AG09309 (cell line): ENCODE measurements around the gene CORO1C.

Experiments used
- DNase-seq: peaks from one replicate; pipeline ENCODE4 v3.0.0-alpha.2; 2010; ENCODE audit warnings: low read depth
- H3K4me3 ChIP-seq: 2 replicates; pipeline ENCODE4 v1.5.1; 2011; ENCODE audit warnings: mild to moderate bottlenecking, low read depth, low read length, moderate library complexity; ENCODE audit not compliant: control insufficient read depth
- TF ChIP-seq, protein P1 (sequence below): IDR thresholded peaks from 2 replicates; pipeline ENCODE4 v1.5.1; 2011; ENCODE audit warnings: mild to moderate bottlenecking, low read depth, low read length, inconsistent platforms; ENCODE audit not compliant: insufficient read depth, control insufficient read depth; ENCODE audit errors: missing control alignments

Gene CORO1C

DNA sequence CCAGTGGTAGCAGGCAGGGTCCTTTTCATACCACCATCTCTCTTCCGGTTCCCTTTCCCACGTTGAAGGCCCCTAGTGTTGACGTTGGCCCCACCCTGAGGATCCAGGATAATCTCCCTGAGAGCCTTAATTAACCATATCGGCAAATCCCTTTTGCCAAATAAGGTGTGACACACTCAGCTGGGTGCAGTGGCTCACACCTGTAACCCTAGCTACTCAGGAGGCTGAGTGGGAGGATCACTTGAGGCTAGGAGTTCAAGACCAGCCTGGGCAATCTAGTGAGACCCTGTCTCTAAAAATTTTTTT is 130.7 kb downstream of the CORO1C start:
- TF ChIP-seq, protein P1, sequence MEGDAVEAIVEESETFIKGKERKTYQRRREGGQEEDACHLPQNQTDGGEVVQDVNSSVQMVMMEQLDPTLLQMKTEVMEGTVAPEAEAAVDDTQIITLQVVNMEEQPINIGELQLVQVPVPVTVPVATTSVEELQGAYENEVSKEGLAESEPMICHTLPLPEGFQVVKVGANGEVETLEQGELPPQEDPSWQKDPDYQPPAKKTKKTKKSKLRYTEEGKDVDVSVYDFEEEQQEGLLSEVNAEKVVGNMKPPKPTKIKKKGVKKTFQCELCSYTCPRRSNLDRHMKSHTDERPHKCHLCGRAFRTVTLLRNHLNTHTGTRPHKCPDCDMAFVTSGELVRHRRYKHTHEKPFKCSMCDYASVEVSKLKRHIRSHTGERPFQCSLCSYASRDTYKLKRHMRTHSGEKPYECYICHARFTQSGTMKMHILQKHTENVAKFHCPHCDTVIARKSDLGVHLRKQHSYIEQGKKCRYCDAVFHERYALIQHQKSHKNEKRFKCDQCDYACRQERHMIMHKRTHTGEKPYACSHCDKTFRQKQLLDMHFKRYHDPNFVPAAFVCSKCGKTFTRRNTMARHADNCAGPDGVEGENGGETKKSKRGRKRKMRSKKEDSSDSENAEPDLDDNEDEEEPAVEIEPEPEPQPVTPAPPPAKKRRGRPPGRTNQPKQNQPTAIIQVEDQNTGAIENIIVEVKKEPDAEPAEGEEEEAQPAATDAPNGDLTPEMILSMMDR = no peak
- no peak overlapping the region for H3K4me3 ChIP-seq
- DNase-seq = no peak

DNA sequence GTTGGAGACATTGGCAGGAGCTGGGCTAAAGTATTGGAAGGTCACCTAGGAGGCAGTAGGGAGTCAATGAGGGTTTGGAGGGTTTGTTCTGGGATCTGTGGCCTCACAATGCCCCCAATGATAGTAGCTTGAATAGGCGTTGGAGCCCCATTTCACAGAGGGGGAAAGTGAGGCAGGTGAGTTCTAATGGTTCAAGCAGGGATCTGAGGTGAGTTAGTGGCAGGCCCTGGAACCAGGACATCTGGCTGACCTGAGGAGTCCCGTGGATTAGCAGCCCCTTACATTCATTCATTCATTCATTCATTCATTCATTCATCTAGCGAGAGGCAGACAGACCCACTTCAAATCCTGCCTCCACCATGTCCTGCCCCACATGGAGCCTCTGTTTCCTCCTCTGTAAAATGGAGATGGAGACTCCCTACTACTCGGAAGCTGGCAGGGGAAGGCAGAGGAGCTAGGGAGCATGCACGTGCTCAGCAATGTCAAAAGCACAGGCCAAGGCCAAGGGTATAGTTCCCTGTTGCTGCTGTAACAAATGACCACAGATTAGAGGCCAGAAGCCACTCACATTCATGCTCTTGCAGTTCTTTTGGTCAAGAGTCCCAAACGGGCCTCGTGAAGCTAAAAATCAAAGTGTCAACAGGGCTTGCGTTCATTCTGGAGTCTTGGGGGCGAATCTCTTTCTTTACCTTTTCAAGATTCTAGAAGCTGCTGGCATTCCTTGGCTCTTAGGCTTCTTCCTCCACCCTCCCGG is 131.2 kb downstream of the CORO1C start:
- no peak for DNase-seq
- TF ChIP-seq, protein P1 = no peak
- no peak overlapping the region for H3K4me3 ChIP-seq

DNA sequence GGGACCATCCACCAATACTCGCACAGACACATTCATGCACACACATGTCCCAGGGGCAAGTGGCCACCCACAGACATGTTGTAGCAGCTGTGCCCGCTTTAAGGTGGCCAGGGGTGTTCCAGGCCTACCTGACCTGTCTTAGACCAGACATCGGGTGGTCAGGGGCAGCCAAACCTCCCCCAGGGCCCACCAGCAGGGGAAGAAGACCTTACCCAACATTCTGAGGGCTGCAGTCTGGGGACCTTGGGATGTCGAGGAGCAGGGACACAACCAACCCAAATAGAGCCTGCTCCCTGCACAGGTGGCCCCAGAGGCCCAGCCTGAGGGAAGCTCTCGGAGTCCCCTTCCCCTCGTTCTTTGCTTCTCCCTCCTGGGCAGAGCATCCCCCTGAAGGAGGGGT is 131.8 kb downstream of the CORO1C start:
- TF ChIP-seq, protein P1 = no peak
- no peak overlapping the region for H3K4me3 ChIP-seq
- DNase-seq = no peak

- H3K4me3 ChIP-seq = no peak overlapping the region
- no peak for DNase-seq
- TF ChIP-seq, protein P1 = no peak
Measured at GRCh38 chr12:108598553-108599250, 132.6 kb downstream of the CORO1C start.

DNA sequence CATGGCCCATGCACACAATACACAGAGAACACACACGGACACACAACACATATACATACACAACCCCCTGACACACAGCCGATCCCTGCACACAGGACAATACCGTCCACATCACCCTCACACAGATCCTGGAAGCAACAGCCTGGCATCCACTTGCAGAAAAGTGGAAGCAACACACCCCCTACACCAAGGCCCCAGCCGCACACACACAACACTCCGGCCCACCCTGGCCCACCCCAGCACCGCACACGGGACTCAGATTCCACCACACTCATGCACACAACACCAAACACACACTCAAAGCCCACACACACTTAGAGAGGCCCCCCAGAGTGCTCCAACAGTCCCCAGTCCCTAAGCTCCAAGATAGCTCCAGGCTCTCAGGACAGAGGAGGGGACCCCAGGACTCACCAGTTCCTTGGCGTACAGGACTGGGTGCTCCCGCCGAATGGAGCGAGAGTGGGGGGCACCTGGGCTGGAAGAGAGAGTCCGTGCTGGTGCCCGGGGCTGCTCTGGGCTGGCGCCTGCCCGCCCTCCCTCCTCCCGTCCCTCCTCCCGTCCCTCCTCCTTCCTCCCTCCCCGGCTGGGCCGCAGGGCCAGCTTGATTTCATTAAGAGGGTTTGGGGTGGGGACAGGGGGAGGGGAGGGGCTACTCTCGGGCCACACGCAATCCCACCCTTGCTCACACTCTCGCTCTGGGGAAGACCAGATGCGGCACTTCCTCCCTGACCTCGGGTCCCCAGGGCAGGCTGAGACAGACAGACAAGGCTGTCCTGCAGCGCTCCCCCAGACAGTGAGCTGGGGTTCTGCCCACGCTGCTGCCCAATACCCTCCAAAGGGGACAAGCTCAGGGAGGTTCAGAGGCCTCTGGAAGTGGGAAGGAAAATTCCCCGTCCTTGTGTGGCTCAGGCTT is 133.5 kb downstream of the CORO1C start, which contains the start of gene TMEM119:
TMEM119 (minus strand) TSS at position 526 of the 913 bp plus-strand sequence. CDS start 5,701 bp downstream, outside the sequence.
- DNase-seq = peak; percentile 43
- TF ChIP-seq, protein P1 = no peak
- peak within 1 kb of the TSS; percentile 83 for H3K4me3 ChIP-seq

- DNase-seq = no peak
- peak overlapping the region; percentile 83 for H3K4me3 ChIP-seq
- TF ChIP-seq, protein P1 = no peak
Measured at GRCh38 chr12:108596854-108597558, 134.3 kb downstream of the CORO1C start.
